GM18517 (cell line): ENCODE results near the gene FGF19.
"Not testable (repeated sequence)": the region's sequence is repeated elsewhere in the genome, so short reads cannot be mapped to it uniquely, and the experiment has no call there.

Source experiments
- ATAC-seq: cut with Tn5 transposase; IDR thresholded peaks from one replicate; pipeline ENCODE4 v1.9.1; 2021; ENCODE audit warnings: mild to moderate bottlenecking, moderate library complexity; ENCODE audit not compliant: unreplicated experiment

The FGF19 gene

GRCh38 chr11:69697469-69697843 lies 6.4 kb downstream of the FGF19 start:
- ATAC-seq = no peak

GRCh38 chr11:69696749-69697468 lies 6.9 kb downstream of the FGF19 start:
- ATAC-seq = no peak

GRCh38 chr11:69695995-69696394 lies 7.8 kb downstream of the FGF19 start:
- ATAC-seq = not testable (repeated sequence)

- no peak for ATAC-seq
These were observed 8.2 kb downstream of the FGF19 start for GRCh38 chr11:69695581-69695980.

GRCh38 chr11:69694781-69695180 lies 9.0 kb downstream of the FGF19 start:
- ATAC-seq = no peak

- no peak for ATAC-seq
These were observed 11.4 kb downstream of the FGF19 start for GRCh38 chr11:69692422-69692821.

GRCh38 chr11:69691463-69691862 lies 12.4 kb downstream of the FGF19 start:
- ATAC-seq = no peak

- no peak for ATAC-seq
These were observed 14.1 kb downstream of the FGF19 start for GRCh38 chr11:69689484-69690319.

- not testable (repeated sequence) for ATAC-seq
These were observed 15.7 kb downstream of the FGF19 start for GRCh38 chr11:69687969-69688771.

- ATAC-seq = no peak
These were observed 17.0 kb downstream of the FGF19 start for GRCh38 chr11:69686856-69687255.

- no peak for ATAC-seq
These were observed 17.4 kb downstream of the FGF19 start for GRCh38 chr11:69686452-69686851.

- no peak for ATAC-seq
These were observed 18.5 kb downstream of the FGF19 start for GRCh38 chr11:69685348-69685747.

GRCh38 chr11:69684651-69685050 lies 19.2 kb downstream of the FGF19 start:
- ATAC-seq = no peak

- no peak for ATAC-seq
These were observed 20.0 kb downstream of the FGF19 start for GRCh38 chr11:69683764-69684333.

- ATAC-seq = no peak
These were observed 21.0 kb downstream of the FGF19 start for GRCh38 chr11:69682681-69683326.

GRCh38 chr11:69682221-69682620 lies 21.6 kb downstream of the FGF19 start:
- no peak for ATAC-seq

- no peak for ATAC-seq
These were observed 23.1 kb downstream of the FGF19 start for GRCh38 chr11:69680688-69681087.

- no peak for ATAC-seq
These were observed 26.1 kb downstream of the FGF19 start for GRCh38 chr11:69677749-69678148.

- ATAC-seq = peak; percentile 79
These were observed 28.7 kb downstream of the FGF19 start, which contains the start of gene LTO1 for GRCh38 chr11:69674886-69675714. Gene LTO1, minus strand, starts transcription at chr11:69675353. Its CDS starts 114 bp downstream, at chr11:69675239.
